IMR-90 (cell line): ENCODE data around the gene BST1. TPM values are rescaled to one million over a fixed set of nuclear protein-coding genes. Genes with fewer than 3 reads are reported as not detected.

ENCODE experiments used
- ATAC-seq: fragments of 200-7000 bp; cut with Tn5 transposase; 2 replicates; pipeline ENCODE4 v1.9.1; 2020; ENCODE audit warnings: low read depth, mild to moderate bottlenecking, moderate library complexity
- BruUV-seq: library from RNA; stranded (reverse); fragments of 400-500 nt; replicated peaks from 2 replicates; lab custom pipeline; 2021; lab: Mats Ljungman, UMichigan
- CTCF ChIA-PET: fragments of 300-600 bp; formaldehyde crosslinking; extraction: SDS; loops from one replicate; lab custom pipeline; 2021; ENCODE audit warnings: antibody characterized with exemption; lab: Yijun Ruan, JAX
- POLR2A ChIA-PET: fragments of 300-600 bp; sonication (Branson Sonifier 250); formaldehyde crosslinking; loops from one replicate; lab custom pipeline; 2022; ENCODE audit warnings: antibody characterized with exemption; ENCODE audit not compliant: unreplicated experiment; lab: Charles Lee
- DNase-seq: peaks from one replicate; pipeline ENCODE4 v3.0.0; 2013
- H2AFZ ChIP-seq: replicated peaks from 2 replicates; pipeline ENCODE3; 2013; ENCODE audit warnings: low read length, mild to moderate bottlenecking; ENCODE audit not compliant: poor library complexity
- H2AK5ac ChIP-seq: 2 replicates; pipeline ENCODE4 v1.6.1; 2013; ENCODE audit warnings: low read depth, low read length, inconsistent platforms
- H2AK9ac ChIP-seq: replicated peaks from 2 replicates; pipeline ENCODE3; 2013; ENCODE audit warnings: mild to moderate bottlenecking, low read depth, low read length, moderate library complexity; ENCODE audit not compliant: poor library complexity
- H2BK120ac ChIP-seq: 2 replicates; pipeline ENCODE4 v1.6.1; 2013; ENCODE audit warnings: low read depth, low read length, inconsistent platforms
- H2BK15ac ChIP-seq: 3 replicates; pipeline ENCODE4 v1.6.1; 2013; ENCODE audit warnings: low read depth, low read length, inconsistent platforms
- H2BK20ac ChIP-seq: 2 replicates; pipeline ENCODE4 v1.6.1; 2013; ENCODE audit warnings: low read depth, mild to moderate bottlenecking, inconsistent platforms, low read length, moderate library complexity
- H2BK5ac ChIP-seq: 2 replicates; pipeline ENCODE4 v1.6.1; 2013; ENCODE audit warnings: mild to moderate bottlenecking, low read depth, low read length, inconsistent platforms; ENCODE audit not compliant: poor library complexity, severe bottlenecking
- H3K14ac ChIP-seq: replicated peaks from 2 replicates; pipeline ENCODE4 v1.6.1; 2013; ENCODE audit warnings: low read depth, low read length, inconsistent platforms
- H3K18ac ChIP-seq: 2 replicates; pipeline ENCODE4 v1.6.1; 2013; ENCODE audit warnings: low read depth, low read length, control low read depth
- H3K23ac ChIP-seq: 2 replicates; pipeline ENCODE4 v1.6.1; 2013; ENCODE audit warnings: low read depth, low read length, inconsistent platforms
- H3K27ac ChIP-seq: 2 replicates; pipeline ENCODE4 v1.5.1; 2013; ENCODE audit warnings: mild to moderate bottlenecking, control low read depth, low read length; ENCODE audit not compliant: insufficient read depth
- H3K27me3 ChIP-seq: 2 replicates; pipeline ENCODE4 v1.6.1; 2013; ENCODE audit warnings: low read length; ENCODE audit not compliant: control insufficient read depth, insufficient read depth
- H3K36me3 ChIP-seq: 2 replicates; pipeline ENCODE4 v1.6.1; 2013; ENCODE audit warnings: low read length, mixed read lengths; ENCODE audit not compliant: control insufficient read depth, insufficient read depth
- H3K4ac ChIP-seq: 2 replicates; pipeline ENCODE4 v1.6.1; 2013; ENCODE audit warnings: low read depth, low read length, inconsistent platforms
- H3K4me1 ChIP-seq: 2 replicates; pipeline ENCODE4 v1.6.1; 2013; ENCODE audit warnings: low read length, mixed read lengths; ENCODE audit not compliant: control insufficient read depth, insufficient read depth
- H3K4me2 ChIP-seq: 2 replicates; pipeline ENCODE4 v1.6.1; 2013; ENCODE audit warnings: low read depth, mild to moderate bottlenecking, control low read depth, low read length, moderate library complexity
- H3K4me3 ChIP-seq: 2 replicates; pipeline ENCODE4 v1.5.1; 2013; ENCODE audit warnings: low read depth, mild to moderate bottlenecking, control low read depth, low read length, moderate library complexity; ENCODE audit not compliant: insufficient read depth
- H3K56ac ChIP-seq: 2 replicates; pipeline ENCODE4 v1.6.1; 2013; ENCODE audit warnings: low read length, inconsistent platforms; ENCODE audit not compliant: insufficient read depth; ENCODE audit errors: extremely low read depth
- H3K79me1 ChIP-seq, 2 experiments: 2 replicates each; pipeline ENCODE4 v1.6.1; 2013; ENCODE audit warnings: low read length in 2 of 2, inconsistent platforms in 1 of 2, low read depth in 1 of 2
- H3K9ac ChIP-seq: 2 replicates; pipeline ENCODE4 v1.6.1; 2013; ENCODE audit warnings: low read depth, low read length, control low read depth
- H3K9me1 ChIP-seq: 2 replicates; pipeline ENCODE4 v1.6.1; 2013; ENCODE audit warnings: low read length, inconsistent platforms; ENCODE audit not compliant: insufficient read depth
- H3K9me3 ChIP-seq: 2 replicates; pipeline ENCODE4 v1.6.1; 2013; ENCODE audit warnings: low read length; ENCODE audit not compliant: control insufficient read depth, insufficient read depth
- H4K20me1 ChIP-seq: 2 replicates; pipeline ENCODE4 v1.6.1; 2013; ENCODE audit warnings: low read length, inconsistent platforms; ENCODE audit not compliant: insufficient read depth
- H4K5ac ChIP-seq: 2 replicates; pipeline ENCODE4 v1.6.1; 2013; ENCODE audit warnings: mild to moderate bottlenecking, low read depth, low read length, control low read depth
- H4K8ac ChIP-seq, 2 experiments: 2 replicates each; pipeline ENCODE4 v1.6.1; 2013; ENCODE audit warnings: low read depth in 2 of 2, low read length in 2 of 2, control low read depth in 1 of 2, inconsistent platforms in 1 of 2
- H4K91ac ChIP-seq: 2 replicates; pipeline ENCODE4 v1.6.1; 2013; ENCODE audit warnings: low read depth, low read length, inconsistent platforms; ENCODE audit not compliant: insufficient read depth
- RCOR1 ChIP-seq: IDR thresholded peaks from 2 replicates; pipeline ENCODE4 v1.6.1; 2012; ENCODE audit warnings: mild to moderate bottlenecking, low read length, improper control_type of control experiment; ENCODE audit not compliant: insufficient replicate concordance
- WGBS, 2 experiments: methylation state at CpG; one replicate each; pipeline versions ENCODE4 v1.1.5 to v1.1.7; 2013; ENCODE audit warnings: missing lambda C conversion rate in 2 of 2; ENCODE audit not compliant: insufficient read length in 1 of 2; ENCODE audit errors: extremely low coverage in 2 of 2; 5-methylcytosine and 5-hydroxymethylcytosine counted together
- dilution Hi-C: fragments of 300-500 bp; cut with HindIII; formaldehyde crosslinking; loops from one replicate; pipeline ENCODE4 v1.14.3; 2018; ENCODE audit warnings: low sequenced_read_pairs; ENCODE audit not compliant: unreplicated experiment
- in situ Hi-C: fragments of 300-500 bp; cut with MboI; formaldehyde crosslinking; loops from 3 replicates; pipeline ENCODE4 v1.14.3; 2019; ENCODE audit warnings: low sequenced_read_pairs, inconsistent platforms, mixed read lengths
- intact Hi-C: fragments of 100-400 bp; cut with micrococcal nuclease; formaldehyde crosslinking; loops from 2 replicates; pipeline ENCODE4 v1.10.0; 2022
- polyA plus RNA-seq, 3 experiments: library from polyadenylated mRNA; depleted of rRNA; stranded (reverse); fragments of >200 nt; gene quantifications; 2 replicates each; pipeline ENCODE4 v1.2.3, GENCODE V29; 2012; ENCODE audit warnings: low replicate concordance in 1 of 3
- total RNA-seq: library from RNA; depleted of rRNA; stranded (reverse); fragments of >200 nt; gene quantifications from 2 replicates; pipeline ENCODE4 v1.2.3, GENCODE V29; 2012
- TF ChIP-seq, protein P1 (sequence below): fragments of 150-350 bp; IDR thresholded peaks from 2 replicates; pipeline ENCODE4 v1.6.1; 2017; ENCODE audit warnings: mild to moderate bottlenecking, antibody characterized with exemption, low read length, low read depth

BST1 gene
- total and polyA plus RNA-seq, 2 of the 4 experiments (the other 2 are of a cell fraction): 6.6 to 11.1 TPM

GRCh38 chr4:15696866-15697265 is 6.0 kb upstream of the BST1 start:
- peak overlapping the region; percentile 17; the same call in 1 of the 2 replicates for H4K91ac ChIP-seq
- CTCF ChIA-PET: no interaction called here
- peak overlapping the region; percentile 47; the same call in 2 of the 3 replicates for H2BK15ac ChIP-seq
- peak overlapping the region; percentile 8; the same call in 1 of the 2 replicates for H3K18ac ChIP-seq
- no CpG with 5 or more reads among the region's 1 CpG for WGBS, 2 experiments
- 0 out of 2 replicates have a peak overlapping the region, but pooled peaks have one; percentile 2 for H2AK5ac ChIP-seq
- H3K36me3 ChIP-seq: no peaks in the 10 kb centered on the region
- H3K9ac ChIP-seq: no peak overlapping the region
- intact Hi-C loops (no loop called here), in situ Hi-C loops (loop anchor here (25.0 kb wide), 1 partner anchor 685 kb away; the partner anchor contains the start of gene CPEB2), dilution Hi-C loops (no loop called here)
- H3K56ac ChIP-seq: no peak overlapping the region
- DNase-seq: no peak
- H3K27ac ChIP-seq: no peak overlapping the region
- H3K27me3 ChIP-seq: no peaks in the 10 kb centered on the region
- no peak overlapping the region for H2BK5ac ChIP-seq
- H2BK120ac ChIP-seq: peak overlapping the region; percentile 52; the same call in 1 of the 2 replicates
- H3K14ac ChIP-seq: no peak overlapping the region
- peaks cover 6% of the 10 kb centered on the region for H3K4me1 ChIP-seq
- no peak overlapping the region for H3K4me2 ChIP-seq
- H4K20me1 ChIP-seq: no peaks in the 10 kb centered on the region
- H3K9me1 ChIP-seq: 0 out of 2 replicates have a peak, but pooled peaks cover 8% of the 10 kb centered on the region
- no TSS peak for BruUV-seq
- POLR2A ChIA-PET: no interaction called here
- no peak overlapping the region for H3K4me3 ChIP-seq
- H4K8ac ChIP-seq: peak overlapping the region; percentile 7 to 12; a peak in 2 of 4 replicates
- no peak overlapping the region for H4K5ac ChIP-seq
- H2BK20ac ChIP-seq: 0 out of 2 replicates have a peak overlapping the region, but pooled peaks have one; percentile 39
- H2AK9ac ChIP-seq: no peak overlapping the region
- no peak overlapping the region for H2AFZ ChIP-seq
- ATAC-seq: no peak
- H3K4ac ChIP-seq: peak overlapping the region; percentile 4; the same call in 1 of the 2 replicates
- TF ChIP-seq, protein P1, sequence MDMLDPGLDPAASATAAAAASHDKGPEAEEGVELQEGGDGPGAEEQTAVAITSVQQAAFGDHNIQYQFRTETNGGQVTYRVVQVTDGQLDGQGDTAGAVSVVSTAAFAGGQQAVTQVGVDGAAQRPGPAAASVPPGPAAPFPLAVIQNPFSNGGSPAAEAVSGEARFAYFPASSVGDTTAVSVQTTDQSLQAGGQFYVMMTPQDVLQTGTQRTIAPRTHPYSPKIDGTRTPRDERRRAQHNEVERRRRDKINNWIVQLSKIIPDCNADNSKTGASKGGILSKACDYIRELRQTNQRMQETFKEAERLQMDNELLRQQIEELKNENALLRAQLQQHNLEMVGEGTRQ: no peak
- no peak for TF ChIP-seq RCOR1
- peaks cover 2 to 11% of the 10 kb centered on the region in 2 experiments; a peak in 2 of 4 replicates for H3K79me1 ChIP-seq
- no peak overlapping the region for H3K23ac ChIP-seq
- H3K9me3 ChIP-seq: no peaks in the 10 kb centered on the region
